DND-41 (cell line): ENCODE results near the gene RABAC1.
"Not testable (repeated sequence)": the region's sequence is repeated elsewhere in the genome, so short reads cannot be mapped to it uniquely, and the experiment has no call there.

ENCODE experiments used
- ATAC-seq: fragments of 200-7000 bp; cut with Tn5 transposase; 3 replicates; pipeline ENCODE4 v1.9.1; 2021; ENCODE audit warnings: low read depth; ENCODE audit not compliant: insufficient read depth
- DNase-seq: peaks from one replicate; pipeline ENCODE4 v3.0.0-alpha.2; 2020
- H2AFZ ChIP-seq: 2 replicates; pipeline ENCODE4 v1.6.0; 2012; ENCODE audit warnings: low read depth, low read length
- H3K27ac ChIP-seq: 2 replicates; pipeline ENCODE4 v1.5.1; 2012; ENCODE audit warnings: low read length, inconsistent platforms
- H3K27me3 ChIP-seq: fragments of 200-600 bp; sonication (generic); 2 replicates; pipeline ENCODE4 v1.6.0; 2012; ENCODE audit warnings: low read length, mild to moderate bottlenecking, inconsistent platforms; ENCODE audit not compliant: insufficient read depth, poor library complexity
- H3K36me3 ChIP-seq: 2 replicates; pipeline ENCODE4 v1.5.1; 2012; ENCODE audit warnings: low read length, inconsistent platforms; ENCODE audit not compliant: insufficient read depth
- H3K4me1 ChIP-seq: 2 replicates; pipeline ENCODE4 v1.5.1; 2012; ENCODE audit warnings: mild to moderate bottlenecking, low read length; ENCODE audit not compliant: insufficient read depth
- H3K4me2 ChIP-seq: 2 replicates; pipeline ENCODE4 v1.6.0; 2012; ENCODE audit warnings: mild to moderate bottlenecking, moderate library complexity, low read length, inconsistent platforms; ENCODE audit not compliant: insufficient read depth
- H3K4me3 ChIP-seq, 2 experiments: fragments of 200-600 bp in 1 of 2; shearing (Covaris generic) in 1 of 2; 2 replicates each; pipeline ENCODE4 v1.5.1; 2012 to 2016; ENCODE audit warnings: inconsistent platforms in 2 of 2, low read length in 2 of 2, mild to moderate bottlenecking in 2 of 2, low read depth in 1 of 2, moderate library complexity in 1 of 2
- H3K79me2 ChIP-seq: 2 replicates; pipeline ENCODE4 v1.6.0; 2012; ENCODE audit warnings: low read length, inconsistent platforms; ENCODE audit not compliant: insufficient read depth
- H3K9ac ChIP-seq: 2 replicates; pipeline ENCODE4 v1.6.0; 2012; ENCODE audit warnings: low read depth, mild to moderate bottlenecking, inconsistent platforms, low read length, moderate library complexity
- H3K9me3 ChIP-seq: 2 replicates; pipeline ENCODE4 v1.5.1; 2012; ENCODE audit warnings: low read length, moderate library complexity, mild to moderate bottlenecking, inconsistent platforms; ENCODE audit not compliant: insufficient read depth, severe bottlenecking
- H4K20me1 ChIP-seq: 2 replicates; pipeline ENCODE4 v1.6.0; 2012; ENCODE audit warnings: low read length; ENCODE audit not compliant: insufficient read depth
- CTCF ChIP-seq: IDR thresholded peaks from 2 replicates; pipeline ENCODE4 v1.5.1; 2012; ENCODE audit warnings: borderline replicate concordance, low read length, moderate library complexity, mild to moderate bottlenecking; ENCODE audit not compliant: poor library complexity, severe bottlenecking; ENCODE audit errors: extremely low read depth
- EZH2 ChIP-seq: IDR thresholded peaks from 3 replicates; pipeline ENCODE4 v1.6.1; 2012; ENCODE audit warnings: borderline replicate concordance, low read depth, mild to moderate bottlenecking, moderate library complexity, low read length, inconsistent platforms; ENCODE audit not compliant: severe bottlenecking

The RABAC1 gene

DNA sequence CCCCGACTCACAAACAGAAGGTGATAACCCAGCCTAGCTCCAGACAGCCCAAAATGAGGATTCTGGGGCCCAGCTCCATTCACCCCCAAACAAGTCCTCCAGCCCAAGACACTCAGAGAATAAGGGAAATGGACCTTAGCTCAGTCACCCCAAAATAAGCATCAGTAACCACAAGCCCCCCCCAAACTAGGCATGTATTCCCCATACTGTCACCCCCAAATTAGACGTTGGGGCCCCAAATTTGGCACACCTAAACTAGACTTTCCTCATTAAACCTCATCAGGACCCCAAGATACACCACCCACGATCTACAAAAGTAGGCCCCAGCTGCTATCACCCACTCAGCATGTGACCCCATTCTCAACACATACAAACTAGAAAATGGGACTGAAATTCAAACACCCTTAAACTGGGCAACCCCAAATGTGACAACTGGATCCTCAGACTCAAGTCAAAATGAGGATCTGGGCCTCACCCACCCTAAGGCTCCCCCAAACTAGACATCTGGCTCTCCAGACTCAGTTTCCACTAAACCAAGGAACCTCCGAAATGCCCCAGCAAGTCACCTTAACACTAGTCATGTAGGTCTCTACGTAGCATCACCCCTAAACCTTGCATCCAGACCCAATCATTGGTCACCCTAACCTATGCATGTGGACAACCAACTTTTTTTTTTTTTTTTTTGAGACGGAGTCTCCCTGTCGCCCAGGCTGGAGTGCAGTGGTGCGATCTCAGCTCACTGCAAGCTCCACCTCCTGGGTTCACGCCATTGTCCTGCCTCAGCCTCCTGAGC is 17.5 kb downstream of the RABAC1 start:
- Histone ChIP-seq H3K79me2 (no peaks in the 10 kb centered on the region), H3K4me1 (no peaks in the 10 kb centered on the region), H3K27ac (no peak overlapping the region), H2AFZ (no peak overlapping the region), H4K20me1 (no peaks in the 10 kb centered on the region), H3K9me3 (no peaks in the 10 kb centered on the region), H3K36me3 (no peaks in the 10 kb centered on the region), H3K9ac (no peak overlapping the region), H3K27me3 (no peaks in the 10 kb centered on the region), H3K4me3 (no peak overlapping the region), H3K4me2 (no peak overlapping the region)
- TF ChIP-seq CTCF (no peak), EZH2 (no peak)
- ATAC-seq, result no peak
- no peak for DNase-seq

- H3K36me3 ChIP-seq, result no peaks in the 10 kb centered on the region
- H3K27me3 ChIP-seq, result no peaks in the 10 kb centered on the region
- no peak overlapping the region for H3K27ac ChIP-seq
- no peak for TF ChIP-seq CTCF
- TF ChIP-seq EZH2, result no peak
- H3K4me3 ChIP-seq, result no peak overlapping the region
- no peaks in the 10 kb centered on the region for H3K9me3 ChIP-seq
- no peaks in the 10 kb centered on the region for H4K20me1 ChIP-seq
- H3K4me2 ChIP-seq, result no peak overlapping the region
- no peaks in the 10 kb centered on the region for H3K79me2 ChIP-seq
- H3K9ac ChIP-seq, result no peak overlapping the region
- H3K4me1 ChIP-seq, result no peaks in the 10 kb centered on the region
- H2AFZ ChIP-seq, result no peak overlapping the region
- ATAC-seq (no peak), DNase-seq (no peak)
Observed at GRCh38 chr19:41940731-41941409, 18.3 kb downstream of the RABAC1 start.

- Histone ChIP-seq H3K9ac (no peak overlapping the region), H4K20me1 (no peaks in the 10 kb centered on the region), H3K79me2 (no peaks in the 10 kb centered on the region), H3K27ac (no peak overlapping the region), H3K9me3 (no peaks in the 10 kb centered on the region), H3K4me1 (no peaks in the 10 kb centered on the region), H3K4me2 (no peak overlapping the region), H3K4me3 (no peak overlapping the region), H3K36me3 (no peaks in the 10 kb centered on the region), H3K27me3 (no peaks in the 10 kb centered on the region), H2AFZ (no peak overlapping the region)
- TF ChIP-seq EZH2 (no peak), CTCF (no peak)
- DNase-seq (no peak), ATAC-seq (no peak)
Observed at GRCh38 chr19:41939861-41940730, 19.0 kb downstream of the RABAC1 start.

DNA sequence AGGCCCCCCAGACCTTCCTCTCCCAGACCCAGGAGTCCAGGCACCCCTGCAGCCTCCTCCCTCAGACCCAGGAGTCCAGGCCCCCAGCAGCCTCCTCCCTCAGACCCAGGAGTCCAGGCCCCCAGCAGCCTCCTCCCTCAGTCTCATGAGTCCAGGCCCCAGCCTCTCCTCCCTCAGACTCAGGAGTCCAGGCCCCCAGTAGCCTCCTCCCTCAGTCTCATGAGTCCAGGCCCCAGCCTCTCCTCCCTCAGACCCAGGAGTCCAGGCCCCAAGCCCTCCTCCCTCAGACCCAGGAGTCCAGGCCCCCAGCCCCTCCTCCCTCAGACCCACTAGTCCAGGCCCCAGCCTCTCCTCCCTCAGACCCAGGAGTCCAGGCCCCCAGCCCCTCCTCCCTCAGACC is 19.9 kb downstream of the RABAC1 start:
- H3K9me3 ChIP-seq, H3K4me1 ChIP-seq, H3K36me3 ChIP-seq, H3K9ac ChIP-seq, H3K27ac ChIP-seq, H2AFZ ChIP-seq, H3K79me2 ChIP-seq, H3K4me2 ChIP-seq, ATAC-seq, H4K20me1 ChIP-seq, H3K27me3 ChIP-seq, H3K4me3 ChIP-seq, DNase-seq: not testable (repeated sequence)
